Hepatocyte (in vitro differentiated cells): Measurements from ENCODE around the gene IL4R. TPM values are rescaled to one million over a fixed set of nuclear protein-coding genes. Genes with fewer than 3 reads are reported as not detected.
"Not testable (repeated sequence)": the region's sequence is repeated elsewhere in the genome, so short reads cannot be mapped to it uniquely, and the experiment has no call there.

Experiments used
- DNase-seq: peaks from one replicate; pipeline ENCODE4 v3.0.0-alpha.2; 2016; ENCODE audit warnings: low spot score
- H2AFZ ChIP-seq: fragments of 200-600 bp; sonication (generic); 2 replicates; pipeline ENCODE4 v1.6.0; 2016; ENCODE audit warnings: antibody characterized with exemption, mild to moderate bottlenecking
- H3K27ac ChIP-seq: fragments of 200-600 bp; sonication (generic); 2 replicates; pipeline ENCODE4 v1.5.1; 2016; ENCODE audit warnings: mild to moderate bottlenecking
- H3K27me3 ChIP-seq: fragments of 200-600 bp; sonication (generic); 2 replicates; pipeline ENCODE4 v1.6.1; 2016
- H3K36me3 ChIP-seq: fragments of 200-600 bp; sonication (generic); replicated peaks from 2 replicates; pipeline ENCODE4 v1.5.1; 2016; ENCODE audit warnings: low read depth; ENCODE audit not compliant: insufficient read depth
- H3K4me1 ChIP-seq: fragments of 200-600 bp; sonication (generic); 2 replicates; pipeline ENCODE4 v1.5.1; 2016; ENCODE audit warnings: mild to moderate bottlenecking, moderate library complexity; ENCODE audit not compliant: insufficient read depth
- H3K4me2 ChIP-seq: fragments of 200-600 bp; sonication (generic); 2 replicates; pipeline ENCODE4 v1.6.0; 2016
- H3K4me3 ChIP-seq: fragments of 200-600 bp; sonication (generic); 2 replicates; pipeline ENCODE4 v1.5.1; 2016; ENCODE audit warnings: mild to moderate bottlenecking
- H3K79me2 ChIP-seq: fragments of 200-600 bp; sonication (generic); 2 replicates; pipeline ENCODE4 v1.6.0; 2017; ENCODE audit warnings: mild to moderate bottlenecking
- H3K9me2 ChIP-seq: fragments of 200-600 bp; sonication (generic); replicated peaks from 2 replicates; pipeline ENCODE4 v1.6.0; 2017; ENCODE audit warnings: mild to moderate bottlenecking; ENCODE audit not compliant: insufficient read depth
- H3K9me3 ChIP-seq: fragments of 200-600 bp; sonication (generic); 2 replicates; pipeline ENCODE4 v1.5.1; 2016; ENCODE audit warnings: low read depth, mild to moderate bottlenecking
- H4K20me1 ChIP-seq: fragments of 200-600 bp; sonication (generic); 2 replicates; pipeline ENCODE4 v1.6.0; 2016; ENCODE audit warnings: mild to moderate bottlenecking; ENCODE audit not compliant: insufficient read depth, poor library complexity, severe bottlenecking
- EZH2 ChIP-seq: fragments of 200-600 bp; sonication (generic); IDR thresholded peaks from 2 replicates; pipeline ENCODE4 v1.6.1; 2016; ENCODE audit warnings: antibody characterized with exemption, mild to moderate bottlenecking, borderline replicate concordance
- EZH2phosphoT487 ChIP-seq: fragments of 200-600 bp; sonication (generic); IDR thresholded peaks from one replicate; pipeline ENCODE4 v1.6.1; 2018; ENCODE audit warnings: antibody characterized with exemption, mild to moderate bottlenecking, low read depth, moderate library complexity; ENCODE audit not compliant: unreplicated experiment, severe bottlenecking
- WGBS: methylation state at CpG from one replicate; pipeline ENCODE4 v1.1.6; 2016; ENCODE audit warnings: low lambda C conversion rate; ENCODE audit errors: missing lambda C conversion rate; 5-methylcytosine and 5-hydroxymethylcytosine counted together
- polyA plus RNA-seq: library from polyadenylated mRNA; unstranded; fragments of >200 nt; fragmentation: Nextera tagmentation; extraction: Ambion mirVana; gene quantifications from 2 replicates; pipeline ENCODE4 v1.2.1, GENCODE V29; 2016
- total RNA-seq: library from RNA; depleted of rRNA; stranded (reverse); fragments of >200 nt; gene quantifications from 2 replicates; pipeline ENCODE4 v1.2.3, GENCODE V29; 2014
- TF ChIP-seq, protein P1 (sequence below): fragments of 200-600 bp; sonication (generic); IDR thresholded peaks from 2 replicates; pipeline ENCODE4 v1.5.1; 2016; ENCODE audit warnings: antibody characterized with exemption, mild to moderate bottlenecking; ENCODE audit not compliant: poor library complexity

Gene IL4R
- total and polyA plus RNA-seq, 2 experiments from 2014 or later, result 22.3 to 23.6 TPM

DNA sequence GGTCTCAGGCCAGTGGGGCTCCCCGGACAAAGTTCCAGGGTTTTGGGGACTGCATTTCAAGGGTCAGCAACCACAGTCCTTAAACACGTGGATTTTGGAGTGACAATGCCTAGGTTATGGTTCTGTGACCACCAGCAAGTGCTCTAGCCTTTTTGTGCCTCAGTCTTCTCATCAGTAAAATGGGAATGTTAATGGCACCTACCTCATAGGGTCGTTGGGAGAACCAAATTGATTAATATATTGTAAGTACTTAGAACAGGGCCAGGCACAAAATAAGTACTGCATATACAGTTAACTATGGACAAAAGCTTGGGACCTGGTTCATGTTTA is 13.8 kb downstream of the IL4R start:
- Histone ChIP-seq H3K9me3 (no peaks in the 10 kb centered on the region), H3K36me3 (no peaks in the 10 kb centered on the region), H3K9me2 (no peaks in the 10 kb centered on the region), H3K4me3 (no peak overlapping the region), H3K27me3 (no peaks in the 10 kb centered on the region), H3K79me2 (peaks cover 52% of the 10 kb centered on the region), H3K27ac (peak overlapping the region; percentile 91), H4K20me1 (no peaks in the 10 kb centered on the region), H3K4me1 (peaks cover 39% of the 10 kb centered on the region), H3K4me2 (peak overlapping the region; percentile 60), H2AFZ (no peak overlapping the region)
- TF ChIP-seq EZH2phosphoT487 (no peak), EZH2 (no peak)
- TF ChIP-seq, protein P1, sequence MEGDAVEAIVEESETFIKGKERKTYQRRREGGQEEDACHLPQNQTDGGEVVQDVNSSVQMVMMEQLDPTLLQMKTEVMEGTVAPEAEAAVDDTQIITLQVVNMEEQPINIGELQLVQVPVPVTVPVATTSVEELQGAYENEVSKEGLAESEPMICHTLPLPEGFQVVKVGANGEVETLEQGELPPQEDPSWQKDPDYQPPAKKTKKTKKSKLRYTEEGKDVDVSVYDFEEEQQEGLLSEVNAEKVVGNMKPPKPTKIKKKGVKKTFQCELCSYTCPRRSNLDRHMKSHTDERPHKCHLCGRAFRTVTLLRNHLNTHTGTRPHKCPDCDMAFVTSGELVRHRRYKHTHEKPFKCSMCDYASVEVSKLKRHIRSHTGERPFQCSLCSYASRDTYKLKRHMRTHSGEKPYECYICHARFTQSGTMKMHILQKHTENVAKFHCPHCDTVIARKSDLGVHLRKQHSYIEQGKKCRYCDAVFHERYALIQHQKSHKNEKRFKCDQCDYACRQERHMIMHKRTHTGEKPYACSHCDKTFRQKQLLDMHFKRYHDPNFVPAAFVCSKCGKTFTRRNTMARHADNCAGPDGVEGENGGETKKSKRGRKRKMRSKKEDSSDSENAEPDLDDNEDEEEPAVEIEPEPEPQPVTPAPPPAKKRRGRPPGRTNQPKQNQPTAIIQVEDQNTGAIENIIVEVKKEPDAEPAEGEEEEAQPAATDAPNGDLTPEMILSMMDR, result no peak
- DNase-seq, result no peak
- WGBS, result 67% methylated on average over 3 of the region's 3 CpGs

DNA sequence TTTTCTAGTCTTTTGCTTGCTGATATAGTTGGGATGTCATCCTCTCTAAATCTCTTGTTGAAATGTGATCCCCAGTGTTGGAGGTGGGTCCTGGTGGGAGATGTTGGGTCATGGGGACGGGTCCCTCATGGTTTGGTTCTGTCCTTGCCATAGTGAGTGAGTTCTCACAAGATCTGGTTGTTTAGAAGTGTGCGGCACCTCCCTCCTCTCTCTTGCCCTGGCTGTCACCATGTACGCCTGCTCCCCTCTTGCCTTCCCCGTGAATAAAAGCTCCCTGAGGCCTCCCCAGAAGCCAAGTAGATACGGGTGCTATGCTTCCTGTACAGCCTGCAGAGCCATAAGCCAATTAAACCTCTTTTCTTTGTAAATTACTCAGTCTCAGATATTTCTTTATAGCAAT is 15.2 kb downstream of the IL4R start:
- Histone ChIP-seq H3K27ac (peak overlapping the region; percentile 63), H4K20me1 (no peaks in the 10 kb centered on the region), H3K79me2 (peaks cover 47% of the 10 kb centered on the region), H3K4me1 (peaks cover 28% of the 10 kb centered on the region), H2AFZ (no peak overlapping the region), H3K4me3 (no peak overlapping the region), H3K9me3 (no peaks in the 10 kb centered on the region), H3K27me3 (no peaks in the 10 kb centered on the region), H3K9me2 (no peaks in the 10 kb centered on the region), H3K4me2 (no peak overlapping the region), H3K36me3 (no peaks in the 10 kb centered on the region)
- DNase-seq, result no peak
- TF ChIP-seq, protein P1, result no peak
- no peak for TF ChIP-seq EZH2phosphoT487
- no peak for TF ChIP-seq EZH2
- WGBS, result 84% methylated on average over 5 of the region's 5 CpGs

DNA sequence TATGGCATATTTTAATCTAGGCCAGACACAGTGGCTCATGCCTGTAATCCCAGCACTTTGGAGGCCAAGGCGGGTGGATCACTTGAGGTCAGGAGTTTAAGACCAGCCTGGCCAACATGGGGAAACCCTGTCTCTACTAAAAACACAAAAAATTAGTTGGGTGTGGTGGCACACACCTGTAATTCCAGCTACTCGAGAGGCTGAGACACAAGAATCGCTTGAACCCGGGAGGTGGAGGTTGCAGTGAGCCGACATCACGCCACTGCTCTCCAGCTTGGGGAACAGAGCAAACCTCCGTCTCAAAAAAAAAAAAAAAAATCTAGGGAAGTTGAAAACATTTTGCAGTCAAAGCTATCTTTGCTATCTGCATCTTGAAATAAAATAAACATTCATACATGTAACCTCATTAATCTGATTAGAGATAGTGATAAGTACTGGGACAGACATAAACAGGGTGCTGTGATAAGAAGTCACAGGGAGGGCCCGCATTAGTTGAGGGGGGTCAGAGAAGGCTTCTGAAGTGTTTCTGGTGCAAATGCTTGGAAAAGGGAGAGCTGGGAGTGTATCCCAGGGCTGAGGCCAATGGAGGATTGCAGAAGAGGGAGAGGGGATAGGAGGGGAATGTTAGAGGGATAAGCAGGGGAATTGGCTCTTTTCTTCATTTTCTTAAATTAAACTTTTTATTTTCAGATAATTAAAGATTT is 15.8 kb downstream of the IL4R start:
- not testable (repeated sequence) for H4K20me1 ChIP-seq, H3K4me3 ChIP-seq, H3K9me2 ChIP-seq, H2AFZ ChIP-seq, DNase-seq, H3K36me3 ChIP-seq, H3K4me2 ChIP-seq, H3K9me3 ChIP-seq, H3K27me3 ChIP-seq
- Histone ChIP-seq H3K4me1 (peaks cover 28% of the 10 kb centered on the region), H3K79me2 (peaks cover 44% of the 10 kb centered on the region), H3K27ac (peak overlapping the region; percentile 63)
- 60% methylated on average over 8 of the region's 8 CpGs for WGBS

DNA sequence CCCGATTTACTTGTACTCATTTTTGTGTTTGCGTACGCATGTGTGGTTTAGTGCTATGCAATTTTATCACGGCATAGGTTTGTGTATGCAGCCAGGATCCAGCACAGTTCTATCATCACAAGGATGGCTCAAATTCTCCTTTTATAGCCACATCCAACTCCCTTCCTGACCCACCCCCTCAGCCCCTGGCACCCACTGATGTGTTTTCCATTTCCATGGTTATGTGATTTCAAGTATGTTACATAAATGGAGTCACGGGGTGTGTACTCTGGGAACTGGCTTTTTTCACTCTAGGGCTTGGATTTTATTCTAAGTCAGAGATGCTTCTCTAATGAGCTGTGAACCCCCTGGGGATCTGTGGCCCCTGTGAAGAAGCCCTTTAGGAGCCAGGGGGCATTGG is 16.8 kb downstream of the IL4R start:
- WGBS, result 77% methylated on average over 5 of the region's 5 CpGs
- H3K27ac ChIP-seq, result peak overlapping the region; percentile 63
- H3K9me2 ChIP-seq, result no peaks in the 10 kb centered on the region
- no peaks in the 10 kb centered on the region for H4K20me1 ChIP-seq
- DNase-seq, result peak; percentile 52
- H3K4me1 ChIP-seq, result peaks cover 23% of the 10 kb centered on the region
- H3K36me3 ChIP-seq, result no peaks in the 10 kb centered on the region
- no peaks in the 10 kb centered on the region for H3K9me3 ChIP-seq
- TF ChIP-seq, protein P1, result no peak
- TF ChIP-seq EZH2 (no peak), EZH2phosphoT487 (no peak)
- H3K4me2 ChIP-seq, result no peak overlapping the region
- H3K27me3 ChIP-seq, result no peaks in the 10 kb centered on the region
- no peak overlapping the region for H3K4me3 ChIP-seq
- peaks cover 46% of the 10 kb centered on the region for H3K79me2 ChIP-seq
- no peak overlapping the region for H2AFZ ChIP-seq
